ENCODE measurements around the gene PTPN4. TPM values are rescaled to one million over a fixed set of nuclear protein-coding genes. Genes with fewer than 3 reads are reported as not detected.

PTPN4 gene
- total and polyA plus RNA-seq, 11 donors = 3.6 to 49.0 (median 43.0) TPM

- peaks cover 0 to 3% (median 0%) of the 10 kb centered on the region in 9 donors for H3K36me3 ChIP-seq
- no peak for DNase-seq
- peaks cover 0 to 40% (median 0%) of the 10 kb centered on the region in 12 donors for H3K9me3 ChIP-seq
- ATAC-seq = no peak
- 94 to 99% (median 98%) methylated on average over 2 of the region's 2 CpGs for WGBS, 4 donors
- no peaks in the 10 kb centered on the region for H3K27me3 ChIP-seq
- H3K4me1 ChIP-seq = no peaks in the 10 kb centered on the region
- H3K4me3 ChIP-seq = no peak overlapping the region
- H3K27ac ChIP-seq = no peak overlapping the region
- intact Hi-C loops (cut with DNase I) = no loop called here
- TF ChIP-seq POLR2A (IDR thresholded peaks at IDR 0.05) (no peak), CTCF (IDR thresholded peaks at IDR 0.05) (peak in 1 of 12 donors; percentile 11)
These were observed 267.2 kb downstream of the PTPN4 start for GRCh38 chr2:120026890-120027289.

GRCh38 chr2:120028795-120029194 is 269.1 kb downstream of the PTPN4 start:
- H3K9me3 ChIP-seq = peaks cover 0 to 30% (median 0%) of the 10 kb centered on the region in 12 donors
- peaks cover 0 to 3% (median 0%) of the 10 kb centered on the region in 9 donors for H3K36me3 ChIP-seq
- no peak for ATAC-seq
- H3K4me1 ChIP-seq = no peaks in the 10 kb centered on the region
- no peak overlapping the region for H3K4me3 ChIP-seq
- H3K27me3 ChIP-seq = no peaks in the 10 kb centered on the region
- DNase-seq = no peak
- H3K27ac ChIP-seq = no peak overlapping the region
- TF ChIP-seq CTCF (IDR thresholded peaks at IDR 0.05) = no peak
- TF ChIP-seq POLR2A (IDR thresholded peaks at IDR 0.05) = no peak
- WGBS, 4 donors = 94 to 98% (median 95%) methylated on average over 5 of the region's 5 CpGs
- intact Hi-C loops (cut with DNase I) = no loop called here

GRCh38 chr2:120029672-120030640 is 270.2 kb downstream of the PTPN4 start:
- WGBS, 4 donors = 86 to 90% (median 88%) methylated on average over 15 of the region's 15 CpGs
- H3K4me3 ChIP-seq = no peak overlapping the region
- TF ChIP-seq CTCF (IDR thresholded peaks at IDR 0.05) (no peak), POLR2A (IDR thresholded peaks at IDR 0.05) (no peak)
- peaks cover 0 to 4% (median 0%) of the 10 kb centered on the region in 12 donors for H3K4me1 ChIP-seq
- DNase-seq (no peak), ATAC-seq (no peak)
- no peaks in the 10 kb centered on the region for H3K27me3 ChIP-seq
- peaks cover 0 to 22% (median 0%) of the 10 kb centered on the region in 12 donors for H3K9me3 ChIP-seq
- no peak overlapping the region for H3K27ac ChIP-seq
- intact Hi-C loops (cut with DNase I) = loop anchor here in 1 of 10 donors (2.0 kb wide), 1 partner anchor 57 kb away; no protein-coding TSS in a partner anchor
- H3K36me3 ChIP-seq = peaks cover 0 to 3% (median 0%) of the 10 kb centered on the region in 9 donors

- Histone ChIP-seq H3K4me1 (peaks cover 0 to 6% (median 0%) of the 10 kb centered on the region in 12 donors), H3K4me3 (no peak overlapping the region), H3K9me3 (peaks cover 0 to under 1% (median 0%) of the 10 kb centered on the region in 12 donors), H3K36me3 (peaks cover 0 to under 1% (median 0%) of the 10 kb centered on the region in 9 donors), H3K27me3 (no peaks in the 10 kb centered on the region), H3K27ac (no peak overlapping the region)
- ATAC-seq (no peak), DNase-seq (no peak)
- 88 to 94% (median 92%) methylated on average over 3 of the region's 3 CpGs for WGBS, 4 donors
- intact Hi-C loops (cut with DNase I) = no loop called here
- TF ChIP-seq POLR2A (IDR thresholded peaks at IDR 0.05) (no peak), CTCF (IDR thresholded peaks at IDR 0.05) (no peak)
These were observed 272.6 kb downstream of the PTPN4 start for GRCh38 chr2:120032297-120032696.
